Measurements from ENCODE around the gene TEAD1. TPM values are rescaled to one million over a fixed set of nuclear protein-coding genes. Genes with fewer than 3 reads are reported as not detected.

TEAD1 gene
- total RNA-seq, 2 donors from 2014 or later, result 47.9 to 87.0 TPM

- H3K4me3 ChIP-seq, result no peak overlapping the region
- 34% methylated on average over 13 of the region's 13 CpGs for WGBS
- DNase-seq (ENCODE audit: low spot score), result peak; percentile 48
- H3K36me3 ChIP-seq, result no peaks in the 10 kb centered on the region
- no peaks in the 10 kb centered on the region for H3K27me3 ChIP-seq (replicated peaks; ENCODE audit: insufficient read depth)
- no peak overlapping the region for H3K27ac ChIP-seq
- no peak for TF ChIP-seq POLR2A (IDR thresholded peaks at IDR 0.05)
- TF ChIP-seq POLR2AphosphoS5 (IDR thresholded peaks at IDR 0.05), result peak; percentile 80
- no peaks in the 10 kb centered on the region for H3K4me1 ChIP-seq (replicated peaks)
- intact Hi-C loops (cut with DNase I), result no loop called here
- H3K9me3 ChIP-seq, result no peaks in the 10 kb centered on the region
Observed at GRCh38 chr11:12864316-12865156, 190.3 kb downstream of the TEAD1 start.

- Histone ChIP-seq H3K4me1 (replicated peaks) (no peaks in the 10 kb centered on the region), H3K9me3 (no peaks in the 10 kb centered on the region), H3K27me3 (replicated peaks; ENCODE audit: insufficient read depth) (no peaks in the 10 kb centered on the region), H3K27ac (no peak overlapping the region), H3K36me3 (no peaks in the 10 kb centered on the region), H3K4me3 (no peak overlapping the region)
- WGBS, result 73% methylated on average over 6 of the region's 6 CpGs
- intact Hi-C loops (cut with DNase I), result no loop called here
- DNase-seq (ENCODE audit: low spot score), result no peak
- no peak for TF ChIP-seq CTCF (IDR thresholded peaks at IDR 0.05)
- TF ChIP-seq POLR2A (IDR thresholded peaks at IDR 0.05), result no peak
- TF ChIP-seq POLR2AphosphoS5 (IDR thresholded peaks at IDR 0.05), result no peak
Observed at GRCh38 chr11:12865863-12866595, 191.8 kb downstream of the TEAD1 start.

- WGBS, result 90% methylated on average over 2 of the region's 2 CpGs
- no peak for DNase-seq (ENCODE audit: low spot score)
- H3K4me1 ChIP-seq (replicated peaks), result no peaks in the 10 kb centered on the region
Observed at GRCh38 chr11:12867531-12867930, 193.3 kb downstream of the TEAD1 start.

GRCh38 chr11:12868315-12869073 is 194.3 kb downstream of the TEAD1 start:
- H3K9me3 ChIP-seq, result no peaks in the 10 kb centered on the region
- no peak overlapping the region for H3K27ac ChIP-seq
- TF ChIP-seq POLR2A (IDR thresholded peaks at IDR 0.05) (no peak), POLR2AphosphoS5 (IDR thresholded peaks at IDR 0.05) (no peak), CTCF (IDR thresholded peaks at IDR 0.05) (no peak)
- 76% methylated on average over 3 of the region's 3 CpGs for WGBS
- DNase-seq (ENCODE audit: low spot score), result no peak
- intact Hi-C loops (cut with DNase I), result no loop called here
- no peaks in the 10 kb centered on the region for H3K4me1 ChIP-seq (replicated peaks)
- H3K36me3 ChIP-seq, result no peaks in the 10 kb centered on the region
- no peaks in the 10 kb centered on the region for H3K27me3 ChIP-seq (replicated peaks; ENCODE audit: insufficient read depth)
- no peak overlapping the region for H3K4me3 ChIP-seq

More at GRCh38 chr11:12867531-12867930, 193.3 kb downstream of the TEAD1 start:
- H3K27me3 ChIP-seq (replicated peaks; ENCODE audit: insufficient read depth), result no peaks in the 10 kb centered on the region
- H3K9me3 ChIP-seq, result no peaks in the 10 kb centered on the region
- TF ChIP-seq POLR2A (IDR thresholded peaks at IDR 0.05) (no peak), CTCF (IDR thresholded peaks at IDR 0.05) (no peak), POLR2AphosphoS5 (IDR thresholded peaks at IDR 0.05) (no peak)
- intact Hi-C loops (cut with DNase I), result no loop called here
- H3K27ac ChIP-seq, result no peak overlapping the region
- H3K4me3 ChIP-seq, result no peak overlapping the region
- H3K36me3 ChIP-seq, result no peaks in the 10 kb centered on the region

- intact Hi-C loops (cut with DNase I), result loop anchor here (5.0 kb wide), 1 partner anchor 39 kb away; no protein-coding TSS in a partner anchor
- DNase-seq (ENCODE audit: low spot score), result no peak
- TF ChIP-seq CTCF (IDR thresholded peaks at IDR 0.05), result no peak
- no peak for TF ChIP-seq POLR2AphosphoS5 (IDR thresholded peaks at IDR 0.05)
- TF ChIP-seq POLR2A (IDR thresholded peaks at IDR 0.05), result no peak
- Histone ChIP-seq H3K36me3 (no peaks in the 10 kb centered on the region), H3K27me3 (replicated peaks; ENCODE audit: insufficient read depth) (no peaks in the 10 kb centered on the region), H3K27ac (no peak overlapping the region), H3K9me3 (no peaks in the 10 kb centered on the region), H3K4me3 (no peak overlapping the region), H3K4me1 (replicated peaks) (no peaks in the 10 kb centered on the region)
- 75% methylated on average over 2 of the region's 2 CpGs for WGBS
Observed at GRCh38 chr11:12871241-12871640, 197.0 kb downstream of the TEAD1 start.
